AG09309 (cell line): ENCODE measurements around the gene ELANE.
"Not testable (repeated sequence)": the region's sequence is repeated elsewhere in the genome, so short reads cannot be mapped to it uniquely, and the experiment has no call there.

Experiments
- DNase-seq: peaks from one replicate; pipeline ENCODE4 v3.0.0-alpha.2; 2010; ENCODE audit warnings: low read depth
- H3K4me3 ChIP-seq: 2 replicates; pipeline ENCODE4 v1.5.1; 2011; ENCODE audit warnings: mild to moderate bottlenecking, low read depth, low read length, moderate library complexity; ENCODE audit not compliant: control insufficient read depth
- CTCF ChIP-seq: IDR thresholded peaks from 2 replicates; pipeline ENCODE4 v1.5.1; 2011; ENCODE audit warnings: mild to moderate bottlenecking, low read depth, low read length, inconsistent platforms; ENCODE audit not compliant: insufficient read depth, control insufficient read depth; ENCODE audit errors: missing control alignments

Gene ELANE

GRCh38 chr19:814152-815078 is 37.7 kb upstream of the ELANE start:
- no peak for DNase-seq
- TF ChIP-seq CTCF = no peak
- no peak overlapping the region for H3K4me3 ChIP-seq

- H3K4me3 ChIP-seq = no peak overlapping the region
- no peak for TF ChIP-seq CTCF
- DNase-seq = no peak
These were observed 36.9 kb upstream of the ELANE start for GRCh38 chr19:815079-815774.

- no peak for TF ChIP-seq CTCF
- DNase-seq = no peak
- no peak overlapping the region for H3K4me3 ChIP-seq
These were observed 36.2 kb upstream of the ELANE start for GRCh38 chr19:815775-816499.

- TF ChIP-seq CTCF = no peak
- no peak for DNase-seq
- no peak overlapping the region for H3K4me3 ChIP-seq
These were observed 35.6 kb upstream of the ELANE start for GRCh38 chr19:816500-816857.

- H3K4me3 ChIP-seq, DNase-seq: not testable (repeated sequence)
These were observed 31.9 kb upstream of the ELANE start for GRCh38 chr19:820212-820611.

- no peak for TF ChIP-seq CTCF
- no peak for DNase-seq
- peak overlapping the region; percentile 28 for H3K4me3 ChIP-seq
These were observed 30.8 kb upstream of the ELANE start for GRCh38 chr19:821231-821824.
